GM12878 (cell line): ENCODE results near the gene TARM1. TPM values are rescaled to one million over a fixed set of nuclear protein-coding genes. Genes with fewer than 3 reads are reported as not detected.

Experiments used
- ATAC-seq: fragments of 200-7000 bp; cut with Tn5 transposase; 3 replicates; pipeline ENCODE4 v1.9.1; 2020; ENCODE audit warnings: mild to moderate bottlenecking, moderate library complexity
- BruUV-seq: library from RNA; stranded (reverse); fragments of 400-500 nt; replicated peaks from 2 replicates; lab custom pipeline; 2021; lab: Mats Ljungman, UMichigan
- CTCF ChIA-PET: fragments of 300-600 bp; sonication (Branson Sonifier 250); formaldehyde crosslinking; extraction: SDS; loops from one replicate; lab custom pipeline; 2021; ENCODE audit warnings: inconsistent platforms; lab: Yijun Ruan, JAX
- POLR2A ChIA-PET: fragments of 350-600 bp; formaldehyde crosslinking; extraction: SDS; loops from one replicate; lab custom pipeline; 2021; ENCODE audit warnings: inconsistent platforms; lab: Charles Lee
- RAD21 ChIA-PET: fragments of 300-600 bp; sonication (Branson Sonifier 250); formaldehyde crosslinking; loops from one replicate; lab custom pipeline; 2023; ENCODE audit warnings: antibody characterized with exemption; ENCODE audit not compliant: unreplicated experiment; lab: Charles Lee
- SMC1A ChIA-PET: fragments of 300-600 bp; sonication (Branson Sonifier 250); formaldehyde crosslinking; loops from one replicate; lab custom pipeline; 2023; ENCODE audit not compliant: unreplicated experiment, uncharacterized antibody; lab: Charles Lee
- DNase-seq: peaks from one replicate; pipeline ENCODE4 v3.0.0-alpha.2; 2011; ENCODE audit warnings: low read depth, low spot score
- FAIRE-seq: peaks from 3 replicates; lab custom pipeline; 2011; peaks lifted over from hg19 to GRCh38; lab: Jason Lieb, UNC
- H2AFZ ChIP-seq: 2 replicates; pipeline ENCODE4 v1.6.0; 2011; ENCODE audit warnings: low read depth, low read length, control low read depth; ENCODE audit not compliant: control insufficient read depth
- H3K27ac ChIP-seq: 2 replicates; pipeline ENCODE4 v1.5.1; 2011; ENCODE audit warnings: control low read depth; ENCODE audit not compliant: control insufficient read depth, insufficient read depth
- H3K27me3 ChIP-seq, 2 experiments: replicated peaks in 1 of 2; 2 replicates each; pipeline versions ENCODE4 v1.6.0 to v1.6.1; 2011; ENCODE audit warnings: low read length in 1 of 2; ENCODE audit not compliant: control insufficient read depth in 2 of 2, insufficient read depth in 2 of 2
- H3K36me3 ChIP-seq, 2 experiments: 2 replicates each; pipeline ENCODE4 v1.5.1; 2011; ENCODE audit warnings: low read length in 1 of 2; ENCODE audit not compliant: control insufficient read depth in 2 of 2, insufficient read depth in 2 of 2
- H3K4me1 ChIP-seq: 2 replicates; pipeline ENCODE4 v1.6.1; 2011; ENCODE audit warnings: mild to moderate bottlenecking, low read length, moderate library complexity, mixed read lengths; ENCODE audit not compliant: control insufficient read depth, insufficient read depth
- H3K4me2 ChIP-seq: 2 replicates; pipeline ENCODE4 v1.6.0; 2011; ENCODE audit warnings: control low read depth; ENCODE audit not compliant: control insufficient read depth, insufficient read depth
- H3K4me3 ChIP-seq: fragments of 200-600 bp; sonication (generic); 2 replicates; pipeline ENCODE4 v1.5.1; 2016
- H3K79me2 ChIP-seq: 2 replicates; pipeline ENCODE4 v1.6.0; 2011; ENCODE audit warnings: low read length; ENCODE audit not compliant: control insufficient read depth, insufficient read depth
- H3K9ac ChIP-seq: 2 replicates; pipeline ENCODE4 v1.8.0; 2011; ENCODE audit warnings: low read length, control low read depth, mixed read lengths; ENCODE audit not compliant: control insufficient read depth, insufficient read depth
- H3K9me3 ChIP-seq: replicated peaks from 3 replicates; pipeline ENCODE4 v1.5.1; 2011; ENCODE audit warnings: mild to moderate bottlenecking, low read length; ENCODE audit not compliant: control insufficient read depth, insufficient read depth
- H4K20me1 ChIP-seq: 2 replicates; pipeline ENCODE4 v1.6.0; 2011; ENCODE audit not compliant: control insufficient read depth, insufficient read depth
- CBFB ChIP-seq: IDR thresholded peaks from 2 replicates; pipeline ENCODE4 v1.6.1; 2016; ENCODE audit warnings: antibody characterized with exemption, low read depth
- CHD4 ChIP-seq: fragments of 200-600 bp; sonication (generic); IDR thresholded peaks from 2 replicates; pipeline ENCODE4 v1.6.1; 2016; ENCODE audit warnings: mild to moderate bottlenecking
- DPF2 ChIP-seq: fragments of 450-650 bp; IDR thresholded peaks from 2 replicates; pipeline ENCODE4 v1.6.1; 2017; ENCODE audit warnings: mild to moderate bottlenecking
- GABPA ChIP-seq: IDR thresholded peaks from 2 replicates; pipeline ENCODE4 v1.6.1; 2014; ENCODE audit warnings: antibody characterized with exemption, low read depth, mild to moderate bottlenecking, inconsistent platforms
- HCFC1 ChIP-seq: fragments of 150-350 bp; IDR thresholded peaks from 2 replicates; pipeline ENCODE4 v1.6.1; 2014; ENCODE audit warnings: low read length
- LARP7 ChIP-seq: fragments of 450-650 bp; IDR thresholded peaks from 2 replicates; pipeline ENCODE4 v1.6.1; 2017; ENCODE audit warnings: mild to moderate bottlenecking
- MTA2 ChIP-seq: fragments of 450-650 bp; IDR thresholded peaks from 2 replicates; pipeline ENCODE4 v1.6.1; 2016; ENCODE audit warnings: low read depth, mild to moderate bottlenecking, moderate library complexity
- NFYA ChIP-seq: IDR thresholded peaks from 2 replicates; pipeline ENCODE4 v1.6.1; 2011; ENCODE audit warnings: low read depth, mild to moderate bottlenecking, low read length, improper control_type of control experiment, borderline replicate concordance
- NFYB ChIP-seq: IDR thresholded peaks from 2 replicates; pipeline ENCODE4 v1.6.1; 2011; ENCODE audit warnings: low read depth, mild to moderate bottlenecking, low read length, improper control_type of control experiment, moderate library complexity; ENCODE audit not compliant: insufficient read depth
- NR2C2 ChIP-seq: IDR thresholded peaks from 2 replicates; pipeline ENCODE4 v1.6.1; 2011; ENCODE audit warnings: borderline replicate concordance, low read depth; ENCODE audit not compliant: control insufficient read depth, insufficient read length
- POU2F2 ChIP-seq: IDR thresholded peaks from 3 replicates; pipeline ENCODE4 v1.6.1; 2011; ENCODE audit warnings: low read depth, mild to moderate bottlenecking, low read length, borderline replicate concordance
- SMAD5 ChIP-seq: IDR thresholded peaks from 2 replicates; pipeline ENCODE4 v1.6.1; 2016; ENCODE audit warnings: antibody characterized with exemption, low read depth
- TARDBP ChIP-seq: IDR thresholded peaks from 2 replicates; pipeline ENCODE4 v1.6.1; 2016; ENCODE audit warnings: borderline replicate concordance
- TCF7 ChIP-seq: IDR thresholded peaks from 2 replicates; pipeline ENCODE4 v1.6.1; 2014; ENCODE audit warnings: antibody characterized with exemption, borderline replicate concordance
- WGBS: methylation state at CpG from one replicate; pipeline ENCODE4 v1.1.6; 2016; ENCODE audit warnings: low lambda C conversion rate; ENCODE audit not compliant: insufficient replicate concordance, insufficient coverage; ENCODE audit errors: missing lambda C conversion rate; 5-methylcytosine and 5-hydroxymethylcytosine counted together
- in situ Hi-C: fragments of 300-500 bp; cut with MboI; formaldehyde crosslinking; loops from 9 replicates; pipeline ENCODE4 v1.14.3; 2018; ENCODE audit warnings: mixed read lengths
- intact Hi-C: fragments of 100-400 bp; cut with micrococcal nuclease; formaldehyde crosslinking; loops from one replicate; pipeline ENCODE4 v1.14.2; 2022; ENCODE audit not compliant: unreplicated experiment
- polyA plus RNA-seq, 11 experiments: library from polyadenylated mRNA; depleted of rRNA in 4 of 11; unstranded in 6 of 11; stranded (reverse) in 5 of 11; fragments of >200 nt; fragmentation: Nextera tagmentation in 4 of 11; fragmentation: Illumina TruSeq in 1 of 11; extraction: Ambion mirVana in 4 of 11; extraction: Trizol in 1 of 11; gene quantifications; 1 replicate in 1 of 11; 2 replicates in 10 of 11; pipeline versions ENCODE4 v1.2.1 to v1.2.3, GENCODE V29; 2011 to 2016; ENCODE audit warnings: inconsistent platforms in 2 of 11, missing spikeins in 2 of 11, low read depth in 1 of 11
- total RNA-seq, 4 experiments: library from RNA; depleted of rRNA in 3 of 4; stranded (reverse); fragments of >200 nt in 3 of 4; fragmentation: Illumina TruSeq in 1 of 4; extraction: Trizol in 1 of 4; gene quantifications; 2 replicates each; pipeline versions ENCODE4 v1.2.1 to v1.2.3, GENCODE V29; 2013 to 2021
- TF ChIP-seq, protein P1 (sequence below): IDR thresholded peaks from 2 replicates; pipeline ENCODE4 v1.6.1; 2012; ENCODE audit warnings: mild to moderate bottlenecking, low read depth, low read length
- TF ChIP-seq, protein P2 (sequence below): fragments of 450-650 bp; IDR thresholded peaks from 2 replicates; pipeline ENCODE4 v1.6.1; 2014; ENCODE audit warnings: mild to moderate bottlenecking

The TARM1 gene
- total and polyA plus RNA-seq, 10 of the 15 experiments (the other 5 are each of a cell fraction or from before 2014, with no cell fraction given): not detected

DNA sequence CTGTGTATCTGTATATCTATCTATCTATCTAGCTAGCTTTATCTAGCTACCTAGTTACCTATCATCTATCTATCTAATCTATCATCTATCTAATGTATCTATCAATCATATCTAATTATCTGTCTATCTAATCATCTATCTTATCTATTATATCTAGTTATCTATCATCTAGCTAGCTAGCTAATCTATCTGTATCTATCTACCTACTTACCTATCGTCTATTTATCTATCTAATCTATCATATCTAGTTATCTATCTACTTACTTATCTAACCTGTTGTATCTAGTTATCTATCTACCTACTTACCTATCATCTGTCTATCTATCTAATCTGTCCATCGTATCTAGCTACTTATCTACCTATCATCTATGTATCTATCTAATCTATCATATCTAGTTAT is 35.4 kb downstream of the TARM1 start:
- ChIA-PET POLR2A (no interaction called here), SMC1A (no interaction called here), CTCF (interaction anchor here (0.7 kb wide), 1 partner anchor 585 kb away, joined by 4 read pairs; no protein-coding TSS in a partner anchor), RAD21 (no interaction called here)
- TF ChIP-seq NFYB (no peak), CBFB (no peak)
- H3K79me2 ChIP-seq: no peaks in the 10 kb centered on the region
- FAIRE-seq (no peak), DNase-seq (no peak), ATAC-seq (no peak)
- no peak overlapping the region for H3K4me3 ChIP-seq
- H3K27me3 ChIP-seq: no peaks in the 10 kb centered on the region
- H3K4me1 ChIP-seq: no peaks in the 10 kb centered on the region
- H3K36me3 ChIP-seq: no peaks in the 10 kb centered on the region
- no peak overlapping the region for H3K27ac ChIP-seq
- H3K9me3 ChIP-seq: no peaks in the 10 kb centered on the region; the same call in 2 of the 3 replicates
- H3K4me2 ChIP-seq: no peak overlapping the region
- in situ Hi-C loops: no loop called here
- no peak overlapping the region for H3K9ac ChIP-seq
- no peaks in the 10 kb centered on the region for H4K20me1 ChIP-seq
- WGBS: 14% methylated on average over 2 of the region's 2 CpGs
- no TSS peak for BruUV-seq
- intact Hi-C loops: no loop called here
- H2AFZ ChIP-seq: no peak overlapping the region

DNA sequence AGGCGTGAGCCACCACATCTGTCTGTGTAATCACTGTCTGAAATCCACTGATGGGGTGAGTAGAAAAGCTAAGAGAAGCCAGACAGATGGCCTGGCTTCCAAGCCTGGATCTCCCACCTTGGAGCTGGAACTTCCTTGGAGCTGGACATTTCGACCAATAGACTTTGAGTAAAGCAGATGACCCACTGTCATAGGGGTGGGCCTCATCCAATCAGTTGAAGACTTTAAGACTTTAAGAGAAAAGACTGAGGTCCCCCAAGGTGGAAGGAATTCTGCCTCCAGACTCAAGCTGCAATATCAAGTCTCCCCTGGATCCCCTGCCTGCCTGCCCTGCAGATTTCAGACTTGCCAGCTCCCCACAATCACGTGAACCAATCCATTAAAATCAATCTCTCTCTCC is 38.2 kb downstream of the TARM1 start:
- DNase-seq (no peak), FAIRE-seq (no peak), ATAC-seq (no peak)
- H3K9ac ChIP-seq: no peak overlapping the region
- no peaks in the 10 kb centered on the region for H3K79me2 ChIP-seq
- no TSS peak for BruUV-seq
- H3K27me3 ChIP-seq: no peaks in the 10 kb centered on the region
- ChIA-PET CTCF (no interaction called here), SMC1A (interaction anchor here (1.2 kb wide), 1 partner anchor 674 kb away, joined by 4 read pairs; no protein-coding TSS in a partner anchor), POLR2A (no interaction called here), RAD21 (no interaction called here)
- intact Hi-C loops: no loop called here
- H3K9me3 ChIP-seq: no peaks in the 10 kb centered on the region; the same call in 2 of the 3 replicates
- H2AFZ ChIP-seq: no peak overlapping the region
- no peak overlapping the region for H3K27ac ChIP-seq
- H3K4me2 ChIP-seq: no peak overlapping the region
- H3K4me1 ChIP-seq: no peaks in the 10 kb centered on the region
- H4K20me1 ChIP-seq: no peaks in the 10 kb centered on the region
- no peak overlapping the region for H3K4me3 ChIP-seq
- WGBS: 2% methylated on average over 3 of the region's 3 CpGs
- no peaks in the 10 kb centered on the region for H3K36me3 ChIP-seq
- in situ Hi-C loops: no loop called here
- no peak for TF ChIP-seq TARDBP
- TF ChIP-seq NFYB: no peak
- TF ChIP-seq SMAD5: no peak
- TF ChIP-seq GABPA: no peak
- TF ChIP-seq NFYA: no peak
- no peak for TF ChIP-seq HCFC1
- no peak for TF ChIP-seq LARP7
- TF ChIP-seq, protein P1, sequence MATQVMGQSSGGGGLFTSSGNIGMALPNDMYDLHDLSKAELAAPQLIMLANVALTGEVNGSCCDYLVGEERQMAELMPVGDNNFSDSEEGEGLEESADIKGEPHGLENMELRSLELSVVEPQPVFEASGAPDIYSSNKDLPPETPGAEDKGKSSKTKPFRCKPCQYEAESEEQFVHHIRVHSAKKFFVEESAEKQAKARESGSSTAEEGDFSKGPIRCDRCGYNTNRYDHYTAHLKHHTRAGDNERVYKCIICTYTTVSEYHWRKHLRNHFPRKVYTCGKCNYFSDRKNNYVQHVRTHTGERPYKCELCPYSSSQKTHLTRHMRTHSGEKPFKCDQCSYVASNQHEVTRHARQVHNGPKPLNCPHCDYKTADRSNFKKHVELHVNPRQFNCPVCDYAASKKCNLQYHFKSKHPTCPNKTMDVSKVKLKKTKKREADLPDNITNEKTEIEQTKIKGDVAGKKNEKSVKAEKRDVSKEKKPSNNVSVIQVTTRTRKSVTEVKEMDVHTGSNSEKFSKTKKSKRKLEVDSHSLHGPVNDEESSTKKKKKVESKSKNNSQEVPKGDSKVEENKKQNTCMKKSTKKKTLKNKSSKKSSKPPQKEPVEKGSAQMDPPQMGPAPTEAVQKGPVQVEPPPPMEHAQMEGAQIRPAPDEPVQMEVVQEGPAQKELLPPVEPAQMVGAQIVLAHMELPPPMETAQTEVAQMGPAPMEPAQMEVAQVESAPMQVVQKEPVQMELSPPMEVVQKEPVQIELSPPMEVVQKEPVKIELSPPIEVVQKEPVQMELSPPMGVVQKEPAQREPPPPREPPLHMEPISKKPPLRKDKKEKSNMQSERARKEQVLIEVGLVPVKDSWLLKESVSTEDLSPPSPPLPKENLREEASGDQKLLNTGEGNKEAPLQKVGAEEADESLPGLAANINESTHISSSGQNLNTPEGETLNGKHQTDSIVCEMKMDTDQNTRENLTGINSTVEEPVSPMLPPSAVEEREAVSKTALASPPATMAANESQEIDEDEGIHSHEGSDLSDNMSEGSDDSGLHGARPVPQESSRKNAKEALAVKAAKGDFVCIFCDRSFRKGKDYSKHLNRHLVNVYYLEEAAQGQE: no peak
- TF ChIP-seq DPF2: no peak
- TF ChIP-seq, protein P2, sequence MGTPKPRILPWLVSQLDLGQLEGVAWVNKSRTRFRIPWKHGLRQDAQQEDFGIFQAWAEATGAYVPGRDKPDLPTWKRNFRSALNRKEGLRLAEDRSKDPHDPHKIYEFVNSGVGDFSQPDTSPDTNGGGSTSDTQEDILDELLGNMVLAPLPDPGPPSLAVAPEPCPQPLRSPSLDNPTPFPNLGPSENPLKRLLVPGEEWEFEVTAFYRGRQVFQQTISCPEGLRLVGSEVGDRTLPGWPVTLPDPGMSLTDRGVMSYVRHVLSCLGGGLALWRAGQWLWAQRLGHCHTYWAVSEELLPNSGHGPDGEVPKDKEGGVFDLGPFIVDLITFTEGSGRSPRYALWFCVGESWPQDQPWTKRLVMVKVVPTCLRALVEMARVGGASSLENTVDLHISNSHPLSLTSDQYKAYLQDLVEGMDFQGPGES: no peak
- TF ChIP-seq TCF7: no peak
- no peak for TF ChIP-seq POU2F2
- no peak for TF ChIP-seq NR2C2
- TF ChIP-seq MTA2: no peak
- TF ChIP-seq CHD4: no peak
